ENCODE data around the gene BCAP31. TPM values are rescaled to one million over a fixed set of nuclear protein-coding genes. Genes with fewer than 3 reads are reported as not detected.

BCAP31 gene
- total RNA-seq (2016; rRNA removed; fragmentation: Illumina TruSeq; extraction: Trizol) = 101 and 178 TPM in 2 replicates
- 102 and 117 TPM in 2 replicates for total RNA-seq (2016; cell fraction: cytosol; rRNA removed; fragmentation: Illumina TruSeq; extraction: Trizol; ENCODE audit: low read depth)
- 101 and 181 TPM in 2 replicates for total RNA-seq (2016; cell fraction: insoluble cytoplasmic fraction; rRNA removed; fragmentation: Illumina TruSeq; extraction: Trizol)
- total RNA-seq (2016; cell fraction: membrane; rRNA removed; fragmentation: Illumina TruSeq; extraction: Trizol) = 109 and 120 TPM in 2 replicates
- total RNA-seq (2016; cell fraction: nucleus; rRNA removed; fragmentation: Illumina TruSeq; extraction: Trizol) = 130 and 143 TPM in 2 replicates
- polyA plus RNA-seq (2011; rRNA removed) = 139 and 155 TPM in 2 replicates
- polyA plus RNA-seq (2011; cell fraction: cytosol; rRNA removed) = 152 and 160 TPM in 2 replicates
- 78.1 and 93.1 TPM in 2 replicates for polyA plus RNA-seq (2011; cell fraction: nucleus; rRNA removed)
- 231 and 288 TPM in 2 replicates for polyA plus RNA-seq (2012)
- 105 and 124 TPM in 2 replicates for polyA plus RNA-seq (2016; cell fraction: cytosol; fragmentation: Illumina TruSeq; extraction: Trizol; ENCODE audit: low read depth)
- polyA plus RNA-seq (2016; cell fraction: insoluble cytoplasmic fraction; fragmentation: Illumina TruSeq; extraction: Trizol; ENCODE audit: low read depth) = 93.2 and 96.9 TPM in 2 replicates
- polyA plus RNA-seq (2016; cell fraction: membrane; fragmentation: Illumina TruSeq; extraction: Trizol; ENCODE audit: low read depth) = 94.8 and 109 TPM in 2 replicates
- 219 and 236 TPM in 2 replicates for polyA plus RNA-seq (2016; cell fraction: nucleus; fragmentation: Illumina TruSeq; extraction: Trizol; ENCODE audit: insufficient read depth, low read depth)
- 297 and 320 TPM in 2 replicates for polyA minus RNA-seq (2011; rRNA and poly(A)+ RNA removed; ENCODE audit: low replicate concordance)
- polyA minus RNA-seq (2011; cell fraction: cytosol; rRNA and poly(A)+ RNA removed) = 61.3 and 65.4 TPM in 2 replicates
- polyA minus RNA-seq (2011; cell fraction: nucleus; rRNA and poly(A)+ RNA removed) = 46.2 and 58.7 TPM in 2 replicates
- Bru-seq, nascent RNA = percentile 81 among the genes with signal in this experiment
- percentile 89 among the genes with signal in this experiment for BruChase-seq, experiment 1, labeled RNA remaining after a 6-hour chase
- percentile 86 among the genes with signal in this experiment for BruChase-seq, experiment 2, labeled RNA remaining after a 2-hour chase
- long read RNA-seq, experiment 1, transcript BCAP31-201 (8 exons, 1,643 nt) = major isoform, 384 of 490 reads
- long read RNA-seq, experiment 1, transcript BCAP31-207 (8 exons, 1,824 nt) = minor isoform, 22 of 490 reads
- long read RNA-seq, experiment 1, partial matches to known transcripts = 52 of 490 reads
- long read RNA-seq, experiment 1, other reads (novel, unspliced or antisense) = 32 of 490 reads
- long read RNA-seq, experiment 2, transcript BCAP31-201 (8 exons, 1,643 nt) = major isoform, 238 of 561 reads
- long read RNA-seq, experiment 2, transcript BCAP31-211 (4 exons, 573 nt) = minor isoform, 14 of 561 reads
- long read RNA-seq, experiment 2, transcript BCAP31-207 (8 exons, 1,824 nt) = minor isoform, 38 of 561 reads
- long read RNA-seq, experiment 2, transcript BCAP31-209 (2 exons, 893 nt) = minor isoform, 11 of 561 reads
- long read RNA-seq, experiment 2, partial matches to known transcripts = 166 of 561 reads
- long read RNA-seq, experiment 2, other reads (novel, unspliced or antisense) = 91 of 561 reads

- Histone ChIP-seq H3K79me2 (ENCODE audit: insufficient read depth, low read length) (peaks cover 53% of the 10 kb centered on the region), H3K9ac (ENCODE audit: insufficient read depth, low read depth, low read length) (peak within 1 kb of the TSS; percentile 85), H4K20me1 (ENCODE audit: insufficient read depth, low read length) (peaks cover 37% of the 10 kb centered on the region; the same call in 1 of the 2 replicates), H3K27me3 (ENCODE audit: control insufficient read depth in 1 of 2, insufficient read depth in 2 of 2, low read length in 2 of 2) (no peaks in the 10 kb centered on the region), H3K36me3 (replicated peaks in 1 of 2; ENCODE audit: control insufficient read depth in 1 of 2, insufficient read depth in 2 of 2, low read length in 2 of 2) (peaks cover 2 to 13% of the 10 kb centered on the region in 2 experiments; a peak in 4 of 5 replicates), H3K9me3 (ENCODE audit: low read length) (no peaks in the 10 kb centered on the region), H3K4me1 (ENCODE audit: insufficient read depth, low read length) (peaks cover 53% of the 10 kb centered on the region), H3K4me2 (ENCODE audit: low read depth, low read length) (peak within 1 kb of the TSS; percentile 92), H2AFZ (ENCODE audit: low read length) (no peak within 1 kb of the TSS), H3K4me3 (replicated peaks in 1 of 3; ENCODE audit: insufficient read depth in 1 of 3, low read depth in 2 of 3, low read length in 3 of 3) (peak within 1 kb of the TSS; percentile 63 to 79 (median 79)), H3K27ac (ENCODE audit: extremely low read length, insufficient read depth, low read length) (peak within 1 kb of the TSS; percentile 92)
- no TSS peak for BruUV-seq (replicated peaks)
- no CpG with 5 or more reads among the region's 88 CpGs for WGBS (ENCODE audit: low lambda C conversion rate)
- CTCF ChIA-PET (ENCODE audit: low intra/inter-chr PET ratio, low total read pairs) = no interaction called here
- in situ Hi-C loops (cut with HindIII; ENCODE audit: extremely low pct_ligation_motif_present, low pct_unique_long_range_greater_than_20kb) = no loop called here
- ATAC-seq = peak; percentile 32
- POLR2A ChIA-PET = no interaction called here
- no peak for FAIRE-seq
- intact Hi-C loops (cut with micrococcal nuclease; ENCODE audit: unreplicated experiment) = no loop called here
- DNase-seq (ENCODE audit: low spot score) = peak; percentile 78
- no peak for TF ChIP-seq PLRG1 (conservative IDR thresholded peaks at IDR 0.05)
- no peak for TF ChIP-seq SKIL (CRISPR knock-in tag; IDR thresholded peaks at IDR 0.05; ENCODE audit: borderline replicate concordance)
- no peak for TF ChIP-seq PAX8 (CRISPR knock-in tag; IDR thresholded peaks at IDR 0.05; ENCODE audit: borderline replicate concordance)
- TF ChIP-seq ARID2 (CRISPR knock-in tag; IDR thresholded peaks at IDR 0.05; ENCODE audit: borderline replicate concordance) = no peak
- no peak for TF ChIP-seq MLLT10 (CRISPR knock-in tag; IDR thresholded peaks at IDR 0.05)
- peak; percentile 24; the same call in 1 of the 2 replicates for TF ChIP-seq ZNF580 (CRISPR knock-in tag; IDR thresholded peaks at IDR 0.05; ENCODE audit: borderline replicate concordance, low read depth)
- TF ChIP-seq FOXA1 (IDR thresholded peaks at IDR 0.05) = no peak
- no peak for TF ChIP-seq FOXA1 (CRISPR knock-in tag; IDR thresholded peaks at IDR 0.05)
- TF ChIP-seq ZNF101 (CRISPR knock-in tag; IDR thresholded peaks at IDR 0.05; ENCODE audit: borderline replicate concordance, low read depth) = no peak
- TF ChIP-seq ZMYM4 (CRISPR knock-in tag; IDR thresholded peaks at IDR 0.05) = no peak
- TF ChIP-seq MLXIP (CRISPR knock-in tag; IDR thresholded peaks at IDR 0.05; ENCODE audit: borderline replicate concordance) = no peak
- no peak for TF ChIP-seq ZNF724P (CRISPR knock-in tag; IDR thresholded peaks at IDR 0.05; ENCODE audit: borderline replicate concordance)
These were observed at the start of gene BCAP31, which contains the start of gene ABCD1 for GRCh38 chrX:153724252-153725038. Gene BCAP31, minus strand, starts transcription at chrX:153724387. Its CDS starts 1,143 bp downstream, at chrX:153723244. Gene ABCD1, plus strand, starts transcription at chrX:153724856. Its CDS starts 411 bp downstream, at chrX:153725267.

Data from HepG2 (cell line).